Left forelimb (tissue), 1 donor: ENCODE measurements around the gene PRKN.

Experiments used
- DNase-seq: peaks from one replicate; pipeline ENCODE4 v3.0.0-alpha.2; 2018; ENCODE audit warnings: low spot score

The PRKN gene

GRCh38 chr6:162443101-162443500 lies 284.5 kb downstream of the PRKN start:
- DNase-seq: no peak

GRCh38 chr6:162442687-162443086 lies 284.9 kb downstream of the PRKN start:
- DNase-seq: no peak

- DNase-seq: no peak
These were observed 285.6 kb downstream of the PRKN start for GRCh38 chr6:162441991-162442390.

- DNase-seq: no peak
These were observed 288.6 kb downstream of the PRKN start for GRCh38 chr6:162438980-162439379.

- no peak for DNase-seq
These were observed 292.5 kb downstream of the PRKN start for GRCh38 chr6:162435071-162435470.

GRCh38 chr6:162421004-162421403 lies 306.6 kb downstream of the PRKN start:
- no peak for DNase-seq

GRCh38 chr6:162416831-162417537 lies 310.6 kb downstream of the PRKN start:
- no peak for DNase-seq

- no peak for DNase-seq
These were observed 311.3 kb downstream of the PRKN start for GRCh38 chr6:162416307-162416706.

- no peak for DNase-seq
These were observed 317.6 kb downstream of the PRKN start for GRCh38 chr6:162409741-162410691.

GRCh38 chr6:162408826-162409535 lies 318.6 kb downstream of the PRKN start:
- DNase-seq: no peak

- DNase-seq: no peak
These were observed 322.6 kb downstream of the PRKN start for GRCh38 chr6:162404951-162405350.

- DNase-seq: no peak
These were observed 324.5 kb downstream of the PRKN start for GRCh38 chr6:162403031-162403430.

GRCh38 chr6:162395181-162395580 lies 332.4 kb downstream of the PRKN start:
- DNase-seq: no peak

- DNase-seq: peak; percentile 72
These were observed 336.4 kb downstream of the PRKN start for GRCh38 chr6:162390961-162391811.

GRCh38 chr6:162389343-162390085 lies 338.1 kb downstream of the PRKN start:
- DNase-seq: no peak

- no peak for DNase-seq
These were observed 339.2 kb downstream of the PRKN start for GRCh38 chr6:162388383-162388777.

- no peak for DNase-seq
These were observed 339.7 kb downstream of the PRKN start for GRCh38 chr6:162387718-162388382.

GRCh38 chr6:162385980-162386379 lies 341.6 kb downstream of the PRKN start:
- DNase-seq: no peak

GRCh38 chr6:162379757-162380409 lies 347.7 kb downstream of the PRKN start:
- DNase-seq: no peak

GRCh38 chr6:162377735-162378134 lies 349.8 kb downstream of the PRKN start:
- no peak for DNase-seq
